ENCODE results near the gene IMP4. TPM values are rescaled to one million over a fixed set of nuclear protein-coding genes. Genes with fewer than 3 reads are reported as not detected.

The IMP4 gene
- total and polyA plus RNA-seq, 2 of the 4 experiments (the other 2 are of a cell fraction) = 154 to 169 TPM

- Histone ChIP-seq H2BK120ac (ENCODE audit: low read depth, low read length) (no peak overlapping the region), H3K14ac (replicated peaks; ENCODE audit: low read depth, low read length) (no peak overlapping the region), H3K9me3 (ENCODE audit: control insufficient read depth, insufficient read depth, low read length) (no peaks in the 10 kb centered on the region), H4K91ac (ENCODE audit: insufficient read depth, low read depth, low read length) (no peak overlapping the region), H3K4ac (ENCODE audit: low read depth, low read length) (no peak overlapping the region), H3K4me2 (ENCODE audit: low read depth, low read length) (no peak overlapping the region), H2BK20ac (ENCODE audit: low read depth, low read length) (no peak overlapping the region), H4K20me1 (ENCODE audit: insufficient read depth, low read length) (no peaks in the 10 kb centered on the region; the same call in 1 of the 2 replicates), H2BK5ac (ENCODE audit: low read depth, low read length, poor library complexity, severe bottlenecking) (no peak overlapping the region), H3K56ac (ENCODE audit: extremely low read depth, insufficient read depth, low read length) (no peak overlapping the region), H3K18ac (ENCODE audit: low read depth, low read length) (no peak overlapping the region), H2AFZ (replicated peaks; ENCODE audit: low read length, poor library complexity) (no peak overlapping the region), H3K9ac (ENCODE audit: low read depth, low read length) (no peak overlapping the region), H3K36me3 (ENCODE audit: control insufficient read depth, insufficient read depth, low read length) (peaks cover 5% of the 10 kb centered on the region), H3K27ac (ENCODE audit: insufficient read depth, low read length) (no peak overlapping the region), H3K4me1 (ENCODE audit: control insufficient read depth, insufficient read depth, low read length) (peaks cover 3% of the 10 kb centered on the region; the same call in 1 of the 2 replicates), H2AK5ac (ENCODE audit: low read depth, low read length) (no peak overlapping the region), H4K8ac (ENCODE audit: low read depth in 2 of 2, low read length in 2 of 2) (no peak overlapping the region), H3K27me3 (ENCODE audit: control insufficient read depth, insufficient read depth, low read length) (no peaks in the 10 kb centered on the region), H4K5ac (ENCODE audit: low read depth, low read length) (no peak overlapping the region), H3K79me1 (ENCODE audit: low read depth in 1 of 2, low read length in 2 of 2) (peaks cover 7 to 25% of the 10 kb centered on the region in 2 experiments; a peak in 3 of 4 replicates), H2AK9ac (replicated peaks; ENCODE audit: low read depth, low read length, poor library complexity) (no peak overlapping the region), H3K23ac (ENCODE audit: low read depth, low read length) (no peak overlapping the region), H2BK15ac (ENCODE audit: low read depth, low read length) (no peak overlapping the region), H3K9me1 (ENCODE audit: insufficient read depth, low read length) (no peaks in the 10 kb centered on the region; the same call in 1 of the 2 replicates), H3K4me3 (ENCODE audit: insufficient read depth, low read depth, low read length) (no peak overlapping the region)
- CTCF ChIA-PET = no interaction called here
- no TSS peak for BruUV-seq (replicated peaks)
- TF ChIP-seq RCOR1 (IDR thresholded peaks at IDR 0.05; ENCODE audit: insufficient replicate concordance, low read length) (no peak), CTCF (conservative IDR thresholded peaks at IDR 0.05; ENCODE audit: low read depth, low read length) (no peak), BHLHE40 (IDR thresholded peaks at IDR 0.05; ENCODE audit: low read depth, low read length) (no peak), MAFK (IDR thresholded peaks at IDR 0.05; ENCODE audit: low read depth, low read length) (no peak), ELK1 (IDR thresholded peaks at IDR 0.05; ENCODE audit: borderline replicate concordance, low read depth, low read length) (no peak), MAZ (IDR thresholded peaks at IDR 0.05; ENCODE audit: borderline replicate concordance, low read depth, low read length) (no peak), CHD1 (IDR thresholded peaks at IDR 0.05; ENCODE audit: low read depth, low read length) (no peak), MXI1 (IDR thresholded peaks at IDR 0.05; ENCODE audit: borderline replicate concordance, low read depth, low read length) (no peak), NFE2L2 (IDR thresholded peaks at IDR 0.05; ENCODE audit: low read depth, low read length) (no peak), RFX5 (IDR thresholded peaks at IDR 0.05; ENCODE audit: low read depth, low read length) (no peak), USF2 (IDR thresholded peaks at IDR 0.05; ENCODE audit: low read depth, low read length) (no peak), RAD21 (IDR thresholded peaks at IDR 0.05; ENCODE audit: low read length) (no peak), FOS (IDR thresholded peaks at IDR 0.05; ENCODE audit: low read depth, low read length) (no peak), CEBPB (IDR thresholded peaks at IDR 0.05; ENCODE audit: low read depth, low read length) (no peak), SMC3 (IDR thresholded peaks at IDR 0.05; ENCODE audit: low read depth, low read length) (no peak), POLR2A (IDR thresholded peaks at IDR 0.05; ENCODE audit: low read depth, low read length) (no peak)
- DNase-seq (no peak), ATAC-seq (ENCODE audit: low read depth) (no peak)
- dilution Hi-C loops (cut with HindIII; ENCODE audit: low sequenced_read_pairs, unreplicated experiment) (no loop called here), in situ Hi-C loops (cut with MboI; ENCODE audit: low sequenced_read_pairs) (no loop called here), intact Hi-C loops (cut with micrococcal nuclease) (no loop called here)
- POLR2A ChIA-PET (ENCODE audit: unreplicated experiment) = no interaction called here
- WGBS, 2 experiments (ENCODE audit: extremely low coverage in 2 of 2, insufficient read length in 1 of 2) = no CpG with 5 or more reads among the region's 3 CpGs
These were observed 43.0 kb downstream of the IMP4 start for GRCh38 chr2:130385709-130386108.
